LNCaP clone FGC (cell line): ENCODE results near the gene FRAS1.
"Not testable (repeated sequence)": the region's sequence is repeated elsewhere in the genome, so short reads cannot be mapped to it uniquely, and the experiment has no call there.

Experiments
- DNase-seq: peaks from one replicate; pipeline ENCODE4 v3.0.0-alpha.2; 2011; ENCODE audit warnings: low read depth
- H3K4me3 ChIP-seq: 2 replicates; pipeline ENCODE4 v1.5.1; 2011; ENCODE audit warnings: mild to moderate bottlenecking, low read depth, low read length, control low read depth
- CTCF ChIP-seq: IDR thresholded peaks from 2 replicates; pipeline ENCODE4 v1.5.1; 2012; ENCODE audit warnings: mild to moderate bottlenecking; ENCODE audit not compliant: control insufficient read depth, insufficient read depth; ENCODE audit errors: extremely low read depth

Gene FRAS1

DNA sequence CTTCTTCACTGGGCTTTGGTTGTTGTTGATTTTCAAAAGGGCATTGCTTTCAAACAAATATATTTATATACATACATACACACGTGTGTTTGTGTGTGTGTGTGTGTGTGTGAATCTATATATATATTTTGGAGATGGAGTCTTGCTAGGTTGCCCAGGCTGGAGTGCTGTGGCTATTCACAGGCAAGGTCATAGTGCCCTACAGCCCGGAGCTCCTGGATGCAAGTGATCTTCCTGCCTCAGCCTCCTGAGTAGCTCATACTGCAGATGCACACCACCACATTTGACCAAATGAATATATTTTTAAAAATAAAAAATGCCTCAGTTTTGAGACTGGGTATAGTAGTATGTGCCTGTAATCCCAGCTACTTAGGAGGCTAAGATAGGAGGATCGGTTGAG is 34.4 kb downstream of the FRAS1 start:
- no peak for DNase-seq
- TF ChIP-seq CTCF, result no peak
- no peak overlapping the region for H3K4me3 ChIP-seq

DNA sequence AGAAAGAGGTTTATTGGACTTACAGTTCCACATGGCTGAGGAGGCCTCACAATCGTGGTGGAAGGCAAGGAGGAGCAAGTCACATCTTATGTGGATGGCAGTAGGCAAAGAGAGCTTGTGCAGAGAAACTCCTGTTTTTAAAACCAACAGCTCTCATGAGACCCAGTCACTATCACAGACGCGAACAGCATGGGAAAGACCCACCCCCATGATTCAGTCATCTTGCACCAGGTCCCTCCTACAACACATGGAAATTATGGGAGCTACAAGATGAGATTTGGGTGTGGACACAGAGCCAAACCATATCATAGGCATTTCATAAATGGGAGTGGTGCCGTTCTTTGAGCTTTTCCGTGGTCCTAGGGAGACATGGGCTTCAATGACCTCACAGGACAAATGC is 35.2 kb downstream of the FRAS1 start:
- DNase-seq, H3K4me3 ChIP-seq: not testable (repeated sequence)

- TF ChIP-seq CTCF, result no peak
- no peak overlapping the region for H3K4me3 ChIP-seq
- DNase-seq, result no peak
Observed at GRCh38 chr4:78092850-78093249, 35.7 kb downstream of the FRAS1 start.

- DNase-seq, result no peak
- TF ChIP-seq CTCF, result no peak
- no peak overlapping the region for H3K4me3 ChIP-seq
Observed at GRCh38 chr4:78095081-78095480, 38.0 kb downstream of the FRAS1 start.

- TF ChIP-seq CTCF, result no peak
- DNase-seq, result no peak
- H3K4me3 ChIP-seq, result no peak overlapping the region
Observed at GRCh38 chr4:78099058-78099457, 41.9 kb downstream of the FRAS1 start.

- no peak for DNase-seq
- H3K4me3 ChIP-seq, result no peak overlapping the region
- no peak for TF ChIP-seq CTCF
Observed at GRCh38 chr4:78100060-78100459, 42.9 kb downstream of the FRAS1 start.

- no peak for TF ChIP-seq CTCF
- no peak for DNase-seq
- H3K4me3 ChIP-seq, result no peak overlapping the region
Observed at GRCh38 chr4:78119698-78120097, 62.6 kb downstream of the FRAS1 start.

DNA sequence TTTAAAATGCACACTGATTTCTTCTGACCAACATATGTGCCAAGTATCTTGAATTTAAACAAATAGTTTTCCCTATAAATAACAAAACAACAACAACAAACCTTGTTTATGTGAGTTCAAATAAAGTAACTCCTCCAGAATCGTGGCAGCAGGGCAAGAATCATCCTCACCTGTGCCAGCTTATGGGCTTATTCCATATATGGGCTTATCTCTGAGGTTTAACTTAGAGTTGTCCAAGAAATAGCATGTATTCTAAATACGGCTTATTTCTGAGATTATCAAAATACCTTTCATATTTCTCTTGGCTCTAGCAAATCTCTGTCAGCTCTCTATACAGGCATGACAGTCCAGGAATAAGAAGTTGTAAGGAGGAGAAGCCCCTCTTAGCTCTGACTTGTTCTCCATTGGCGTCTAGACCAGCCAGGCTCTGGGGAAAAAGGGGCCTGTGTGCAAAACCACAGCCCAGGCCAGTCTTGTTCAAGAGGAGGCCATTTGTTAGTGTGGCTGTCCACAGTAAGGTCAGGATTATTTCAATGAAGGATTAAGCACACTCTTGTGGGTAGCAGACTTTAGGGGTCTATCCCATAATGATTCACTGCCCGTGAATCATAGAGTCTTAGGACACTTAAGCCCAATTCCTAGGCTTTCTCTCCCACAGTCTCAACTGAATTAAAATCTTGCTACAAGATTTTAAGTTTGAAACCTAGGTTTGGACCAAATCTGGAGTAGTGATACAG is 63.2 kb downstream of the FRAS1 start:
- H3K4me3 ChIP-seq, result no peak overlapping the region
- no peak for TF ChIP-seq CTCF
- no peak for DNase-seq
